Bronchial epithelial cell (primary cell): ENCODE data around the gene ELF1. TPM values are rescaled to one million over a fixed set of nuclear protein-coding genes. Genes with fewer than 3 reads are reported as not detected.

Experiments used
- DNase-seq: peaks from one replicate; pipeline ENCODE4 v3.0.0-alpha.2; 2010; ENCODE audit warnings: low read depth
- FAIRE-seq: peaks from 2 replicates; lab custom pipeline; 2011; peaks lifted over from hg19 to GRCh38; lab: Jason Lieb, UNC
- H3K27me3 ChIP-seq: 2 replicates; pipeline ENCODE4 v1.5.1; 2011; ENCODE audit warnings: low read length; ENCODE audit not compliant: control insufficient read depth, insufficient read depth
- H3K36me3 ChIP-seq: 2 replicates; pipeline ENCODE4 v1.5.1; 2011; ENCODE audit warnings: low read length; ENCODE audit not compliant: control insufficient read depth, insufficient read depth
- H3K4me3 ChIP-seq: 2 replicates; pipeline ENCODE4 v1.5.1; 2011; ENCODE audit warnings: mild to moderate bottlenecking, low read depth, low read length, control low read depth
- CTCF ChIP-seq: IDR thresholded peaks from 2 replicates; pipeline ENCODE4 v1.5.1; 2011; ENCODE audit warnings: mild to moderate bottlenecking, moderate library complexity, low read length, control low read depth, inconsistent platforms; ENCODE audit not compliant: insufficient read depth, severe bottlenecking
- total RNA-seq: library from RNA; depleted of rRNA; stranded (reverse); fragments of >200 nt; gene quantifications from 2 replicates; pipeline ENCODE4 v1.2.1, GENCODE V29; 2014

Gene ELF1
- total RNA-seq, 1 donor from 2014 or later: 57.7 TPM

- FAIRE-seq (no peak), DNase-seq (no peak)
- Histone ChIP-seq H3K36me3 (peaks cover 11% of the 10 kb centered on the region), H3K4me3 (no peak overlapping the region), H3K27me3 (no peaks in the 10 kb centered on the region)
- no peak for TF ChIP-seq CTCF
Measured at GRCh38 chr13:40946485-40946884, 72.6 kb downstream of the ELF1 start.

GRCh38 chr13:40943073-40943472 is 76.0 kb downstream of the ELF1 start:
- peaks cover 10% of the 10 kb centered on the region for H3K36me3 ChIP-seq
- FAIRE-seq (no peak), DNase-seq (no peak)
- no peak for TF ChIP-seq CTCF
- no peak overlapping the region for H3K4me3 ChIP-seq
- no peaks in the 10 kb centered on the region for H3K27me3 ChIP-seq

- Histone ChIP-seq H3K4me3 (no peak overlapping the region), H3K36me3 (peaks cover 9% of the 10 kb centered on the region), H3K27me3 (no peaks in the 10 kb centered on the region)
- no peak for FAIRE-seq
- no peak for DNase-seq
- TF ChIP-seq CTCF: no peak
Measured at GRCh38 chr13:40941581-40941980, 77.5 kb downstream of the ELF1 start.

- Histone ChIP-seq H3K4me3 (no peak overlapping the region), H3K36me3 (peaks cover 7% of the 10 kb centered on the region), H3K27me3 (no peaks in the 10 kb centered on the region)
- DNase-seq: no peak
- no peak for FAIRE-seq
- TF ChIP-seq CTCF: no peak
Measured at GRCh38 chr13:40940841-40941240, 78.3 kb downstream of the ELF1 start.

- Histone ChIP-seq H3K4me3 (no peak overlapping the region), H3K36me3 (peaks cover 15% of the 10 kb centered on the region), H3K27me3 (no peaks in the 10 kb centered on the region)
- DNase-seq: no peak
- no peak for TF ChIP-seq CTCF
- no peak for FAIRE-seq
Measured at GRCh38 chr13:40933508-40934204, 85.5 kb downstream of the ELF1 start.

- Histone ChIP-seq H3K27me3 (no peaks in the 10 kb centered on the region), H3K4me3 (no peak overlapping the region), H3K36me3 (peaks cover 15% of the 10 kb centered on the region)
- no peak for FAIRE-seq
- no peak for TF ChIP-seq CTCF
- DNase-seq: no peak
Measured at GRCh38 chr13:40932252-40932651, 86.9 kb downstream of the ELF1 start.
